ENCODE data around the gene ASCC2.

Gene ASCC2, protein sequence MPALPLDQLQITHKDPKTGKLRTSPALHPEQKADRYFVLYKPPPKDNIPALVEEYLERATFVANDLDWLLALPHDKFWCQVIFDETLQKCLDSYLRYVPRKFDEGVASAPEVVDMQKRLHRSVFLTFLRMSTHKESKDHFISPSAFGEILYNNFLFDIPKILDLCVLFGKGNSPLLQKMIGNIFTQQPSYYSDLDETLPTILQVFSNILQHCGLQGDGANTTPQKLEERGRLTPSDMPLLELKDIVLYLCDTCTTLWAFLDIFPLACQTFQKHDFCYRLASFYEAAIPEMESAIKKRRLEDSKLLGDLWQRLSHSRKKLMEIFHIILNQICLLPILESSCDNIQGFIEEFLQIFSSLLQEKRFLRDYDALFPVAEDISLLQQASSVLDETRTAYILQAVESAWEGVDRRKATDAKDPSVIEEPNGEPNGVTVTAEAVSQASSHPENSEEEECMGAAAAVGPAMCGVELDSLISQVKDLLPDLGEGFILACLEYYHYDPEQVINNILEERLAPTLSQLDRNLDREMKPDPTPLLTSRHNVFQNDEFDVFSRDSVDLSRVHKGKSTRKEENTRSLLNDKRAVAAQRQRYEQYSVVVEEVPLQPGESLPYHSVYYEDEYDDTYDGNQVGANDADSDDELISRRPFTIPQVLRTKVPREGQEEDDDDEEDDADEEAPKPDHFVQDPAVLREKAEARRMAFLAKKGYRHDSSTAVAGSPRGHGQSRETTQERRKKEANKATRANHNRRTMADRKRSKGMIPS

GRCh38 chr22:29837741-29838598 lies at the start of gene ASCC2:
ASCC2 (minus strand) TSS chr22:29838274; CDS start chr22:29832325, 5,949 bp downstream.
- peak; percentile 100 for DNase-seq
- peak within 1 kb of the TSS; percentile 97 for H3K4me3 Mint-ChIP-seq
- peak within 1 kb of the TSS; percentile 91 for H3K27ac Mint-ChIP-seq
- H3K36me3 Mint-ChIP-seq (ENCODE audit: low read depth) = peaks cover 13% of the 10 kb centered on the region
- ATAC-seq = peak; percentile 98
- no peaks in the 10 kb centered on the region for H3K9me3 Mint-ChIP-seq
- peaks cover 33% of the 10 kb centered on the region for H3K4me1 Mint-ChIP-seq
- no peaks in the 10 kb centered on the region for H3K27me3 Mint-ChIP-seq

GRCh38 chr22:29887358-29887757 lies 49.3 kb upstream of the ASCC2 start:
- H3K36me3 Mint-ChIP-seq (ENCODE audit: low read depth) = no peaks in the 10 kb centered on the region
- H3K4me3 Mint-ChIP-seq = no peak overlapping the region
- no peaks in the 10 kb centered on the region for H3K27me3 Mint-ChIP-seq
- no peaks in the 10 kb centered on the region for H3K9me3 Mint-ChIP-seq
- peaks cover 14% of the 10 kb centered on the region for H3K4me1 Mint-ChIP-seq
- H3K27ac Mint-ChIP-seq = no peak overlapping the region
- no peak for DNase-seq
- ATAC-seq = no peak

- H3K9me3 Mint-ChIP-seq = no peaks in the 10 kb centered on the region
- no peaks in the 10 kb centered on the region for H3K27me3 Mint-ChIP-seq
- no peak overlapping the region for H3K27ac Mint-ChIP-seq
- ATAC-seq (no peak), DNase-seq (no peak)
- no peaks in the 10 kb centered on the region for H3K36me3 Mint-ChIP-seq (ENCODE audit: low read depth)
- H3K4me3 Mint-ChIP-seq = no peak overlapping the region
- peaks cover 11% of the 10 kb centered on the region for H3K4me1 Mint-ChIP-seq
Measured at GRCh38 chr22:29886596-29886995, 48.5 kb upstream of the ASCC2 start.

- DNase-seq (no peak), ATAC-seq (no peak)
- no peak overlapping the region for H3K4me3 Mint-ChIP-seq
- peaks cover 2% of the 10 kb centered on the region for H3K27me3 Mint-ChIP-seq
- H3K36me3 Mint-ChIP-seq (ENCODE audit: low read depth) = no peaks in the 10 kb centered on the region
- no peak overlapping the region for H3K27ac Mint-ChIP-seq
- peaks cover 9% of the 10 kb centered on the region for H3K4me1 Mint-ChIP-seq
- no peaks in the 10 kb centered on the region for H3K9me3 Mint-ChIP-seq
Measured at GRCh38 chr22:29885610-29886009, 47.5 kb upstream of the ASCC2 start.

GRCh38 chr22:29883775-29884097 lies 45.7 kb upstream of the ASCC2 start:
- peaks cover 2% of the 10 kb centered on the region for H3K27me3 Mint-ChIP-seq
- no peak for DNase-seq
- H3K4me1 Mint-ChIP-seq = peaks cover 7% of the 10 kb centered on the region
- ATAC-seq = no peak
- no peaks in the 10 kb centered on the region for H3K36me3 Mint-ChIP-seq (ENCODE audit: low read depth)
- peak overlapping the region; percentile 61 for H3K27ac Mint-ChIP-seq
- H3K4me3 Mint-ChIP-seq = peak overlapping the region; percentile 89
- H3K9me3 Mint-ChIP-seq = no peaks in the 10 kb centered on the region

DNA sequence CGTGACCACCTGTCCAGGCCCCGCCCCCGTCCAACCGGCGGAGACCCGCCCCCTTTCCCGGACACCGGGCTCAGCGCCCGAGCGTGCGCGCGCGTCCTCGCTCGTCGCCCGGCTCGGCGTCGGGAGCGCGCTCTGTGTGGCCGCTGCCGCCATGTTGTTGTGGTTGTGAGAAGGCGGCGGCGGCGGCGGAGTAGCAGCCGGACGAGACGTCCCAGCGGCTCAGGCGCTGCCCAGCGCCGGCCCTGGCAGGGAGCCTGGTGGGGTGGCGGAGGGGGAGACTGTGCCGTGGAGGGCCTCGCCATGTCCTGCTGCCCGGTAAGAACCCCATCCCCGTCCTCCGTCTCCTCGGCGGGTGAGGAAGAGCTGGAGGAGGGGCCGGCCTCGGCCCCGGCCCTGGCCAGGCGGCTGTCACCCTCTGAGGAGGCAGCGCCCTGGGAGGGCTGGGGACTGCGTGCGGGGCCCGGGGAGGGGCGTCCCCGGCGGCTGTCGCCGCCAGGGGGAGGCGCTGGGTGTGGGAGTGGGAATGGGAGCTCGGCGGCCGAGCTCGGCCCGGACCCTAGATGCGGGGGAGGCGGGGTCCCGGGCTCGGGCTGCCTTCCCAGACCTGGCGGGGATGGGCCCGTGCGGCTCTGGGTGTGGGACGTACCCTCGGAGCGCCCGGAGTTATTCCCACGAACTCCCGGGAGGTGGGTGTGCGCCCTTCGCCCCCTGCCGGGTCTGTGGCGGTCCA lies 45.1 kb upstream of the ASCC2 start, which contains the start of gene MTMR3:
Gene MTMR3, plus strand, starts transcription at position 130 of the 730 bp plus-strand sequence. CDS start 87,886 bp downstream, outside the sequence.
- DNase-seq (peak; percentile 96), ATAC-seq (peak; percentile 85)
- Mint-ChIP-seq H3K9me3 (no peaks in the 10 kb centered on the region), H3K27ac (peak within 1 kb of the TSS; percentile 61), H3K27me3 (peaks cover 2% of the 10 kb centered on the region), H3K4me3 (peak within 1 kb of the TSS; percentile 89), H3K4me1 (peaks cover 3% of the 10 kb centered on the region), H3K36me3 (ENCODE audit: low read depth) (no peaks in the 10 kb centered on the region)

- ATAC-seq = peak; percentile 69
- DNase-seq = no peak
- Mint-ChIP-seq H3K27me3 (peaks cover 2% of the 10 kb centered on the region), H3K9me3 (no peaks in the 10 kb centered on the region), H3K4me1 (peaks cover 3% of the 10 kb centered on the region), H3K4me3 (peak overlapping the region; percentile 89), H3K27ac (no peak overlapping the region), H3K36me3 (ENCODE audit: low read depth) (no peaks in the 10 kb centered on the region)
Measured at GRCh38 chr22:29882716-29883044, 44.6 kb upstream of the ASCC2 start.

GRCh38 chr22:29879753-29880152 lies 41.7 kb upstream of the ASCC2 start:
- H3K36me3 Mint-ChIP-seq (ENCODE audit: low read depth) = no peaks in the 10 kb centered on the region
- no peaks in the 10 kb centered on the region for H3K9me3 Mint-ChIP-seq
- DNase-seq (peak; percentile 7), ATAC-seq (peak; percentile 23)
- peaks cover 2% of the 10 kb centered on the region for H3K27me3 Mint-ChIP-seq
- H3K4me1 Mint-ChIP-seq = peaks cover 3% of the 10 kb centered on the region
- H3K4me3 Mint-ChIP-seq = no peak overlapping the region
- H3K27ac Mint-ChIP-seq = no peak overlapping the region

DNA sequence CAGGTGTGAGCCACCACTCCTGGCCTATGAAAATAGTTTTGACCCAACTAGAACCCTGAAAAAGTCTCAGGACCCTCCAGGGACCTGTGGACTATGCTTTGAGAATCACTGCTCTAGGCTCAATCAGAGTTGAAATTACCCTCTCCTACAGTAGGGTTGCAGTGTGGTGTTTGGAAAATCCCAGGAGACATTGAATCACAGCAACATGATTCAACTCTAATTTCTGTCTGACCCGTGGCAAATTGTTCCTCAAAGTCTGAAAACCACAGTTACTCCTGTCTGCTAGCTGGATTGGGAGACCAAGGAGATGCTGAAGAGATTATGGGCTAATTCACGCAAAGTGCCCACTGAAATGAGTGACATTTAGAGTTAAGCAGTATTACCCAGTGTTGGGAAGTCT lies 39.5 kb upstream of the ASCC2 start:
- DNase-seq (no peak), ATAC-seq (no peak)
- Mint-ChIP-seq H3K36me3 (ENCODE audit: low read depth) (no peaks in the 10 kb centered on the region), H3K27me3 (peaks cover 2% of the 10 kb centered on the region), H3K4me3 (no peak overlapping the region), H3K9me3 (no peaks in the 10 kb centered on the region), H3K4me1 (peaks cover under 1% of the 10 kb centered on the region), H3K27ac (no peak overlapping the region)

GRCh38 chr22:29873943-29874342 lies 35.9 kb upstream of the ASCC2 start:
- ATAC-seq (no peak), DNase-seq (no peak)
- Mint-ChIP-seq H3K27me3 (no peaks in the 10 kb centered on the region), H3K4me3 (no peak overlapping the region), H3K36me3 (ENCODE audit: low read depth) (no peaks in the 10 kb centered on the region), H3K27ac (no peak overlapping the region), H3K9me3 (no peaks in the 10 kb centered on the region), H3K4me1 (peaks cover 5% of the 10 kb centered on the region)

- H3K36me3 Mint-ChIP-seq (ENCODE audit: low read depth) = no peaks in the 10 kb centered on the region
- H3K27me3 Mint-ChIP-seq = peaks cover 1% of the 10 kb centered on the region
- H3K27ac Mint-ChIP-seq = no peak overlapping the region
- no peak for DNase-seq
- no peaks in the 10 kb centered on the region for H3K9me3 Mint-ChIP-seq
- no peak for ATAC-seq
- no peak overlapping the region for H3K4me3 Mint-ChIP-seq
- H3K4me1 Mint-ChIP-seq = peaks cover 5% of the 10 kb centered on the region
Measured at GRCh38 chr22:29872989-29873388, 34.9 kb upstream of the ASCC2 start.

DNA sequence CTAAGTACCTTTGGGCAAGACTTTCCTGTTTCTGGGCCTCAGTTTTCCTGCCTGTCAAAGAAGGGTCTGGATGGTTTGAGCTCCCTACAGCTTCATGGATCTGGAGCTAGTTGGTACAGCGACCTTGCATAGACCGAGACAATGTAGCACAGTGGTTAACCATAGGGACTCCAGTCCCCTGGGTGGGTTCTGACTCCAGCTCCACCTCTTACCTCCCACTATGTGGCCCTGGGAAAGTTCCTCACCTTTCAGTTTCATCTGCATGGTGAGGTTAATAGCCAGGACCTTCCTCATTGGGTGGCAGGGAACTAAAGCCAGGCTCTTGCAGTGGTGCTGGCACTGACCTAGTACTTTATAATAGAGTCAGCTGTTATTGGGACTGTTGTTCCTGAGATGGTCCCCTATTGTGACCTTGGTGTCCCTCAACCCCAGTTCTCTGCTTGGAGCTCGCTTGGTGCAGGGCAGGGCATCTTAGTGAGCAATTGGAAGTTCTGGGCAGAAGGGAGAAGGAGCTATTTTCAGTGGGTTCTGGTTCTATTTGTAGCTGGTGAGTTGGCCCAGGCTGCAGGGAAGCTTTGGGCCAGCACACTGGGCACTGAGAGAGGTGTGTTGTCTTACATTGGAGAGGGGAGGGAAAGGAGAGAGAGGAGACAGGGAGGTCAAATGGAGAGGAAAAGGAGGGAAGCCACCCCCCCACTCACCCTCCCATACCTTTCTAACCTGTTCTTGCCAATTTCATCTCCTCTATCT lies 34.2 kb upstream of the ASCC2 start:
- no peak overlapping the region for H3K27ac Mint-ChIP-seq
- no peak overlapping the region for H3K4me3 Mint-ChIP-seq
- H3K36me3 Mint-ChIP-seq (ENCODE audit: low read depth) = no peaks in the 10 kb centered on the region
- H3K27me3 Mint-ChIP-seq = peaks cover 5% of the 10 kb centered on the region
- H3K4me1 Mint-ChIP-seq = peaks cover 5% of the 10 kb centered on the region
- ATAC-seq (no peak), DNase-seq (no peak)
- no peaks in the 10 kb centered on the region for H3K9me3 Mint-ChIP-seq

GRCh38 chr22:29871684-29872083 lies 33.6 kb upstream of the ASCC2 start:
- peaks cover 5% of the 10 kb centered on the region for H3K4me1 Mint-ChIP-seq
- H3K27ac Mint-ChIP-seq = no peak overlapping the region
- H3K36me3 Mint-ChIP-seq (ENCODE audit: low read depth) = no peaks in the 10 kb centered on the region
- no peak for DNase-seq
- no peaks in the 10 kb centered on the region for H3K9me3 Mint-ChIP-seq
- H3K27me3 Mint-ChIP-seq = peaks cover 8% of the 10 kb centered on the region
- no peak overlapping the region for H3K4me3 Mint-ChIP-seq
- no peak for ATAC-seq
